GM12873 (cell line): ENCODE data around the gene GALNT18.

Experiments used
- TF ChIP-seq, protein P1 (sequence below): IDR thresholded peaks from 2 replicates; pipeline ENCODE4 v1.5.1; 2012; ENCODE audit warnings: low read depth, mild to moderate bottlenecking, moderate library complexity, low read length, control low read depth; ENCODE audit not compliant: insufficient read depth; ENCODE audit errors: missing control alignments

Gene GALNT18

DNA sequence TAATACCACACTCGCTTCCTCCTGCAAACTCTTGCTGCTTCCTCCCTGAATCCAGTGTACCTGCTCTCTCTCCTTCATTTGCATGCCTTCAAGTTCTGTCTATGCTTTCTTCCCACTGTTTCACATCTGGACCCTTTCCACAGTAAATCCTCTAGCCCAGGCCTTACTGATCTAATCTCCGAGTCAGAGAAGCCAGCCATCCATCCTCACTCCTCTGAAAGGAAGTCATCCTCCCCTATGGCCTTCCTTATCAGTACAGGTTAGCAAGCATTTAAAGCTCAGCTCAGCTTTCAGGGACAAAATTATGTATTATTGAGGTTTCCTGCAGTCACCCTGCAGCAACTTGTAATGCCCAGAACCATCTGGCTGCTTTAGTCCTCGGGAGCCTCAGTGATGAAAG is 116.1 kb downstream of the GALNT18 start:
- TF ChIP-seq, protein P1, sequence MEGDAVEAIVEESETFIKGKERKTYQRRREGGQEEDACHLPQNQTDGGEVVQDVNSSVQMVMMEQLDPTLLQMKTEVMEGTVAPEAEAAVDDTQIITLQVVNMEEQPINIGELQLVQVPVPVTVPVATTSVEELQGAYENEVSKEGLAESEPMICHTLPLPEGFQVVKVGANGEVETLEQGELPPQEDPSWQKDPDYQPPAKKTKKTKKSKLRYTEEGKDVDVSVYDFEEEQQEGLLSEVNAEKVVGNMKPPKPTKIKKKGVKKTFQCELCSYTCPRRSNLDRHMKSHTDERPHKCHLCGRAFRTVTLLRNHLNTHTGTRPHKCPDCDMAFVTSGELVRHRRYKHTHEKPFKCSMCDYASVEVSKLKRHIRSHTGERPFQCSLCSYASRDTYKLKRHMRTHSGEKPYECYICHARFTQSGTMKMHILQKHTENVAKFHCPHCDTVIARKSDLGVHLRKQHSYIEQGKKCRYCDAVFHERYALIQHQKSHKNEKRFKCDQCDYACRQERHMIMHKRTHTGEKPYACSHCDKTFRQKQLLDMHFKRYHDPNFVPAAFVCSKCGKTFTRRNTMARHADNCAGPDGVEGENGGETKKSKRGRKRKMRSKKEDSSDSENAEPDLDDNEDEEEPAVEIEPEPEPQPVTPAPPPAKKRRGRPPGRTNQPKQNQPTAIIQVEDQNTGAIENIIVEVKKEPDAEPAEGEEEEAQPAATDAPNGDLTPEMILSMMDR: no peak

DNA sequence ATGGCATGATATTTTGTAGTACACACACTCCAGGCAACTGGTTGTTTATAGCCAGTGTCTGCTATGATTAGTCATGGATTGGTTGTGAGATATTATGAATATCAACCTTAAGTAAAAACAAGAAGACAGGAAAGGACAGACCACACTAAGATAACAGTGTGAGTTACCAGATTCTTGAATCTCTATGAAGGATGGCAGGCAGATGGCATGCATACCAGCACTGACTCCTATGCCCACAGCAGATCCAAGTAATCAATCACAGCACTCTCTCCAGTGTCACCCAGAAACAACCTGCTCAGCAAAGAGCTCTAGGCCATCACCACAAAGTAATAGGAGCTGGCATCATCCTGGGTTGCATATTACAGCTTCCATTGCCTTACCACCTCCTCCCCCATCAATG is 116.6 kb downstream of the GALNT18 start:
- TF ChIP-seq, protein P1: no peak

DNA sequence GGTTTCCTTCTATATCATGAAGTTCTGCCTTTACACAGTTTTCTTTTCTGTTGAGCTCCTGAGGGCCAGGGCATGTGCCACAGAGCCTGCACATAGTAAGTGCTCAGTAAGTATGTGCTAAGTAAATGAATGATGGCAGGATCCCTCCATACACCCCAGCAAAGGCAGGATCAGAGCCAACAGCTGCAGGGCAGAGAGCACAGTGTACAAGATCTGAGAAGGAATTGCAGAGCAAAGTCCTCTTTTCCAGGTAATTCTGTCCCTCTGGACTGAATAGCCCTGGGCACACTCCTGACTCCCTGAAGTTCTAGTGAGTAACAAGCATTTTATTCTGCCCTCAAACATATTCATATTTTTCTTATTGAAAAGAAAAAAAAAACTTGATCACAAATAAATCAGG is 117.7 kb downstream of the GALNT18 start:
- TF ChIP-seq, protein P1: no peak

DNA sequence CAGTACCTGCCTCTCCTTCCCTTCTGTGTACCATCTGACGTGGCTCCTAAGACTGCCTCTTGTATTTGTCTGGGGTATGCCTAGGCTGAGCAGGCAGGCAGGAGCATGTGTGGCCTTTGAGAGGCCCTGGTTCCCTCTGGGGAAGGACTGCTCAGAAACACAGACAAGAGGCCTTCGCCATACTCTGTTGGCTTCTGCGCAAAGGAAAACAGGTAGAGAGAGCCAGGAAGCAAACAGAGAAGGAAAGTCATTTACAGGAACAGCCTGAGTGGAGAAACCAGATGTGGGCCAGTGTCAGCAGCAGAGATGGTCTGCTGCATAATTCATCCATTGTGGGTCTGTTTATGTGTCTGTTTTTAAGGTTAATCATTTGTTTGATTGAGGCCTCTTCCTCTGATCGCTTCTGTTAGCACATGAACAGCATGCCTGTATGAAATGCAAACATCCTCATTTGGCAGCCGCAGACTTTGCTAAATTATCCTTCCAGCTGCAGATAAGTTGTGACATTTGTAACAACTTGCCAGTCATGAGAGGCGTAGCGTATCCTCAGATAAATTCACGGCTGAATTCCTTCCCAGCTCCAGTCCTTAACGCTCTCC is 119.4 kb downstream of the GALNT18 start:
- TF ChIP-seq, protein P1: no peak

DNA sequence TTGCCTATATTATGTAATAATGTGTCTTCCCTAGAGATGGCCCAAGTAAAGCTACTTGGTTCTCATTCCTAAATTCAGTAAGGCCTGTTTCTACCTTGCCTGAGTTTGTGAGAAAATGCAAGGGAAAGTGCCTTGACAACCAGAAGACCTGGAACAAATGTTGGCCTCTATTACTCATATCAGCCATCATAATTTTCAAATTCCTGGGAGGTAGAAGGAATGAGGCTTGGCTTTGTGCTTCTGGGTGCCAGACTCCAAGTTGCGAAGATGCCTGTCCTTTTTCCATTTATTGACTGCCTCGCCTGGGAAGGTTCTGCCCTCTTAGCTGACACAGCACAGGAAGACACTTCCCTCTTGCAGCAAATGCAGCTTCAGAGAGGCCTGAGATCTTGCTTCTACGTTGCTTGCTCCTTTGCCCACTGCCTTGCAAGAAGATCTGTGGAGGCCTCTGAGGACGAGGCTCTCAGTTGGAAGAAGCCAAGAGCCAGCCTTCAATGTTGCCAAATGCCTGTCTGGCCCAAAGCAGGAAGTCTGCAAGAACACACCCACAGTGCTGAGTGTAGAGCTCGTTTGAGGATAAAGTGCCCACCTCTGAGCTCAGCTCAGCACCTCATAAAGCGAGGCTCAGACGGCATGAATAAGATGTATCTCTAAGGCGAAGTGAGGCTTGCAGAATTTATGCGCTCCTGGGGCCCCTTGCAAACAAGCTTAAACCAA is 120.1 kb downstream of the GALNT18 start:
- TF ChIP-seq, protein P1: no peak

DNA sequence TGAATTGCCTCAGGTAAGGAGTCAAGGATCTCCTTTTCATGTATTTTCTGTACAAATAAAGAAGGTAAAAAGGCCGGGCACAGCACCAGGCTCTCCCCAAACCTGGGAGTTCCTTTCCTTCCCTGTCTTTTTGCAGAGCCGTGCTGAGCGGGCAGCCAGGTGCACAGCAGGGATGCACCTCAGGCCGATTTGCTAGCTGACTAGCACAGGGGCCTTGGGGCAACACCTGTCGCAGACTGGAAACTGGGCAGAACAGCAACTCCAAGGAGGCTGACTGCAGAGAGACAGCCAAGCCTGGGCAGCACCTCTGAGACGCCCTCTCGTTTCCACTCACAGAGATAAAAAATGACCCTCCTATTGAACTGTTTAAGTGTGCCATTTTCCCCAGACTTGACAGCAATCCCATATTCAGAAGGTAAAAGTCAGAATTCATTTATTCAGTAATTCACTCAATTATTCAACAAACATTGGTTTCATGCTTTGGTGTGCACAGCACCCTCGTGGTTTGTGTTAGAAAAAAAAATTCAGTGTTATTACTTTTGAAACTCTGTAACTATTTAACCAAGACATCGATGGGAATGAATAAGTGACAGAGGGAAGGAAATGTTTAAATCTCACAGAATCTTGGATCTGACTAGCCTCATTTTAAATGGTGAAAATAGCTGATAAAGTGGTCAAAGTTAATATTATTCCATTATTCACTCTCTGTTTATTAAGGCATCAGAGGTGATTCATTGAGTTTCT is 120.9 kb downstream of the GALNT18 start:
- TF ChIP-seq, protein P1: no peak

DNA sequence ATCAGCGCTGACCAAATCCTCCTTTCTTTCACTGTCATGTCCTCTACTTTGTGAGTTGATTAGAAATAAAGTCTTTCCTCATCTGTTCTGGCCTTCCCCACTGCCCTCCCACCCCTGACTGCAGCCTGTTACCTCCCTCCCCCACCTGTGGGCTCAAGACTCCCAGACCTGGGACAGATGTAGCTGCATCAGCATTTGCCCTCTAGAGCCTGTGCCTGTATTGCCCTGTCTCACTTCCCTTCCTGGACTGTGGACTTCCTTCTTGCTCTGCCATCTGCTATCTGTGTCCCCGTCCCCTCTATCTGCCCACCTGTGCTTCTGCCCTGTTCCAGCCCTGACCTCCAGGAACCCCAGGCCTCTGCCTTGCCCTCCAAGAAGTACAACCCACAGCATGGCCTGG is 122.5 kb downstream of the GALNT18 start:
- TF ChIP-seq, protein P1: no peak
